Measurements from ENCODE around the gene OR2AT4. TPM values are rescaled to one million over a fixed set of nuclear protein-coding genes. Genes with fewer than 3 reads are reported as not detected.
"Not testable (repeated sequence)": the region's sequence is repeated elsewhere in the genome, so short reads cannot be mapped to it uniquely, and the experiment has no call there.

The OR2AT4 gene
- total RNA-seq, 4 donors from 2014 or later = not detected

DNA sequence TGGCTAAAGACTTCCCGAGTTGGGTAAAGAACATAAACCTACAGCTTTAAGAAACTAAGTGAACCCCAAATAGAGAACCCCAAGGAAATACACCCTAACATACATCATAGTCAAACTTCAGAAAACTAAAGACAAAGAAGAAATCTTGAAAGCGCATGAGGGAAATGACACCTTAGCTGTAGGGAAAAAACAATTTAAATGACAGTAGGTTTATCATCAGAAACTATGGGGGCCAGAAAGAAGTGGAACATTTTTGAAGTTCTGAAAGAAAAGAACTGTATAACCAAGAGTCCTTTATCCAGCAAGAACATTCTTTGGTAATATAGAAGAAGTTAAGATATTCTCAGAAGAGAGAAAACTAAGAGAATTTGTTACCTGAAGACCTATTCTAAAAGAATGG lies 15.5 kb upstream of the OR2AT4 start:
- TF ChIP-seq POLR2A (IDR thresholded peaks at IDR 0.05) = no peak
- TF ChIP-seq CTCF (IDR thresholded peaks at IDR 0.05) = no peak
- intact Hi-C loops (cut with DNase I; ENCODE audit: low total_unique reads) = no loop called here
- DNase-seq (ENCODE audit: low spot score in 2 of 2) = no peak
- WGBS, 2 donors = 81 to 93% methylated on average over 2 of the region's 2 CpGs
- no peak overlapping the region for H3K4me3 ChIP-seq (ENCODE audit: low read depth, poor library complexity, severe bottlenecking)

GRCh38 chr11:75107187-75107586 lies 10.5 kb upstream of the OR2AT4 start:
- TF ChIP-seq POLR2A (IDR thresholded peaks at IDR 0.05) = no peak
- no peak for TF ChIP-seq CTCF (IDR thresholded peaks at IDR 0.05)
- intact Hi-C loops (cut with DNase I; ENCODE audit: low total_unique reads) = no loop called here
- DNase-seq (ENCODE audit: low spot score in 2 of 2) = no peak
- no peak overlapping the region for H3K4me3 ChIP-seq (ENCODE audit: low read depth, poor library complexity, severe bottlenecking)
- WGBS, 2 donors = 54 to 58% methylated on average over 4 of the region's 4 CpGs

- 74% methylated on average over 2 of the region's 2 CpGs for WGBS, 2 donors
- intact Hi-C loops (cut with DNase I; ENCODE audit: low total_unique reads) = not testable (repeated sequence)
These were observed 9.4 kb upstream of the OR2AT4 start for GRCh38 chr11:75105967-75106681.

DNA sequence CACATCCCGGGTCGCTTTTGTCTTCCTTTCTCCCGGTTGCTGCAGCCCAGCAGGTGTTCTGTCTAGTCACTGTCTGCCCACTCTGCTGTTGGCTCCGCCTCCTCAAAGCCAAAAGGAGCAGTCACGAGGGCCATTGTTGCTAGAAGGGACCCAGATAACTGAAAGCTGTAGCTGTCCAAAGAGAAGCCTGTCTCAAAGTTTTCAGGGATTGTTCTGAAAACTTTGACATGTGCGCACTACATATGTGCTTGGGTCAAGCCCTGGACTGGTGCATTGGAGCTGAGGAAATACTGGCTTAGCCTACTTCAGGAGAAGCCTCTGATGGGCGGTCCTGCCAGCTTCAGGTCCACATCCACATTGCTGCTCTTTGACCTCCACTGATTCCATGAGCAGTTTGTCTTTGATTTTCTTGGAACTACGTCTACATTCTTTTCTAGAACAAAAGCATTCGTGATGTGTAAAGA lies 8.8 kb upstream of the OR2AT4 start:
- WGBS, 2 donors = 59 to 68% methylated on average over 9 of the region's 9 CpGs
- no peak for DNase-seq (ENCODE audit: low spot score in 2 of 2)
- H3K4me3 ChIP-seq (ENCODE audit: low read depth, poor library complexity, severe bottlenecking) = no peak overlapping the region
- intact Hi-C loops (cut with DNase I; ENCODE audit: low total_unique reads) = no loop called here
- no peak for TF ChIP-seq POLR2A (IDR thresholded peaks at IDR 0.05)
- no peak for TF ChIP-seq CTCF (IDR thresholded peaks at IDR 0.05)

More at GRCh38 chr11:75105967-75106681, 9.4 kb upstream of the OR2AT4 start:
- not testable (repeated sequence) for DNase-seq (ENCODE audit: low spot score in 2 of 2); H3K4me3 ChIP-seq (ENCODE audit: low read depth, poor library complexity, severe bottlenecking)

DNA sequence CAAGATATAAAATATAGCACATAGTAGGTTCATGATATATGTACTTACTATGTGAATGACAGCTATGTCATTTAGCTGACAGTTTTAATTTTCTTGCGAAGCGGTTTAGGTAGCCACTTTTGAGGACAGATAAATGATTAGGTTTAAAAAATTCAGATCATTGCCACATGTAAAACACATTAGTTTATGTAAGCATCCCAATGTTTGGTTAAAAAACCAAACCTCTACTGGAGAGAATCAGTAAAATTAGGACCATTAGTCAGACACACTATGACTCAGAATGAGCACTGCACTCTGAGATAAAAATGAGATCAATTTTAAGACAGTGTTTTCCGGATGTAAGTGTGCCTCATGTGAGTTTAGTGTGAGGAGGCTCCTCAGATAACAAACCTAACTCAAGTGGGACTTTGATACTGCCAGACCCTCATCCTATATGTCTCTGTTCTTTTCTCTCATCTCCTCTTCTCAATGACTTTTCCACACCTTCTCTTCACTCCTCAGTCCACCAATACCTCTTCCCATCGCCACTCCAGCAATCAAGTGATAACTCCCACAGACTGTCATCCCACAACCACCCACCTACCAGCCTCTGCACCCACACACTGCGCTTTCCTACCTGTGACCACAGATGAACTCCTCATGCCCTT lies 6.8 kb upstream of the OR2AT4 start:
- TF ChIP-seq POLR2A (IDR thresholded peaks at IDR 0.05) (no peak), CTCF (IDR thresholded peaks at IDR 0.05) (no peak)
- DNase-seq (ENCODE audit: low spot score in 2 of 2) = no peak
- WGBS, 2 donors = 78 to 79% methylated on average over 5 of the region's 5 CpGs
- no peak overlapping the region for H3K4me3 ChIP-seq (ENCODE audit: low read depth, poor library complexity, severe bottlenecking)
- intact Hi-C loops (cut with DNase I; ENCODE audit: low total_unique reads) = no loop called here

GRCh38 chr11:75101424-75102128 lies 4.9 kb upstream of the OR2AT4 start:
- intact Hi-C loops (cut with DNase I; ENCODE audit: low total_unique reads) = no loop called here
- no peak for TF ChIP-seq POLR2A (IDR thresholded peaks at IDR 0.05)
- no peak for TF ChIP-seq CTCF (IDR thresholded peaks at IDR 0.05)
- DNase-seq (ENCODE audit: low spot score in 2 of 2) = no peak
- 82 to 83% methylated on average over 8 of the region's 8 CpGs for WGBS, 2 donors
- H3K4me3 ChIP-seq (ENCODE audit: low read depth, poor library complexity, severe bottlenecking) = no peak overlapping the region

Data from lower leg skin (tissue), 4 donors.